Regular cardiac myocyte (primary cell): ENCODE measurements around the gene OR1N1. TPM values are rescaled to one million over a fixed set of nuclear protein-coding genes. Genes with fewer than 3 reads are reported as not detected.

Experiments used
- total RNA-seq: library from RNA; depleted of rRNA; stranded (reverse); fragments of >200 nt; gene quantifications from 2 replicates; pipeline ENCODE4 v1.2.3, GENCODE V29; 2014

The OR1N1 gene
- total RNA-seq = not detected in 2 replicates

GRCh38 chr9:122527193-122527592, at the start of gene OR1N1:
OR1N1 (minus strand) TSS chr9:122527293; CDS start chr9:122527293, 0 bp downstream.

GRCh38 chr9:122552812-122553211, 25.7 kb upstream of the OR1N1 start, which contains the start of gene OR1N2:
OR1N2 (plus strand) TSS chr9:122553112; CDS start chr9:122553212, 100 bp downstream.

GRCh38 chr9:122518841-122519240, 8.3 kb downstream of the OR1N1 start, which contains the start of gene OR1J4:
OR1J4 (plus strand) TSS chr9:122519141; CDS start chr9:122519141, 0 bp downstream.

GRCh38 chr9:122510502-122510901, 16.6 kb downstream of the OR1N1 start, which contains the start of gene OR1J2:
OR1J2 (plus strand) TSS chr9:122510802; CDS start chr9:122510802, 0 bp downstream.

GRCh38 chr9:122477826-122478225, 49.3 kb downstream of the OR1N1 start, which contains the start of gene OR1J1:
OR1J1 (minus strand) TSS chr9:122477926; CDS start chr9:122477926, 0 bp downstream.

Other genes with a start within 250 kb of the OR1N1 start
- gene PTGS1, start 156.3 kb downstream of the OR1N1 start, total RNA-seq = 47.2 and 71.3 TPM in 2 replicates
- gene OR1J1, start 49.4 kb downstream of the OR1N1 start, total RNA-seq = not detected in 2 replicates
- 0.28 TPM in 1 of 2 replicates, not detected in the other for gene OR1J2, start 16.5 kb downstream of the OR1N1 start, total RNA-seq
- not detected in 2 replicates for gene OR1J4, start 8.2 kb downstream of the OR1N1 start, total RNA-seq
- not detected in 2 replicates for gene OR1N2, start 25.8 kb upstream of the OR1N1 start, total RNA-seq
- not detected in 2 replicates for gene OR1L8, start 56.1 kb upstream of the OR1N1 start, total RNA-seq
- not detected in 2 replicates for gene OR1Q1, start 87.4 kb upstream of the OR1N1 start, total RNA-seq
- not detected in 2 replicates for gene OR1B1, start 130.3 kb upstream of the OR1N1 start, total RNA-seq
- gene OR1L1, start 134.4 kb upstream of the OR1N1 start, total RNA-seq = not detected in 2 replicates
- not detected in 2 replicates for gene OR1L3, start 147.8 kb upstream of the OR1N1 start, total RNA-seq
- gene OR1L4, start 196.7 kb upstream of the OR1N1 start, total RNA-seq = not detected in 2 replicates
- gene OR1L6, start 215.0 kb upstream of the OR1N1 start, total RNA-seq = not detected in 2 replicates